ENCODE results near the gene SEC14L2.

SEC14L2 gene

GRCh38 chr22:30432520-30432919 lies 35.7 kb downstream of the SEC14L2 start:
- no peak overlapping the region for H3K4me3 ChIP-seq (replicated peaks; ENCODE audit: low read depth, low read length)
- DNase-seq (ENCODE audit: extremely low read depth, low read depth), result no peak
- no peak for TF ChIP-seq CTCF (IDR thresholded peaks at IDR 0.05; ENCODE audit: low read depth, low read length, missing control alignments)

- H3K4me3 ChIP-seq (replicated peaks; ENCODE audit: low read depth, low read length), result no peak overlapping the region
- no peak for TF ChIP-seq CTCF (IDR thresholded peaks at IDR 0.05; ENCODE audit: low read depth, low read length, missing control alignments)
- DNase-seq (ENCODE audit: extremely low read depth, low read depth), result no peak
Measured at GRCh38 chr22:30433227-30433626, 36.4 kb downstream of the SEC14L2 start.

- no peak for TF ChIP-seq CTCF (IDR thresholded peaks at IDR 0.05; ENCODE audit: low read depth, low read length, missing control alignments)
Measured at GRCh38 chr22:30433773-30434172, 37.0 kb downstream of the SEC14L2 start.

GRCh38 chr22:30434843-30435242 lies 38.0 kb downstream of the SEC14L2 start:
- no peak for TF ChIP-seq CTCF (IDR thresholded peaks at IDR 0.05; ENCODE audit: low read depth, low read length, missing control alignments)
- DNase-seq (ENCODE audit: extremely low read depth, low read depth), result no peak
- no peak overlapping the region for H3K4me3 ChIP-seq (replicated peaks; ENCODE audit: low read depth, low read length)

More at GRCh38 chr22:30433773-30434172, 37.0 kb downstream of the SEC14L2 start:
- H3K4me3 ChIP-seq (replicated peaks; ENCODE audit: low read depth, low read length), result no peak overlapping the region
- no peak for DNase-seq (ENCODE audit: extremely low read depth, low read depth)

- H3K4me3 ChIP-seq (replicated peaks; ENCODE audit: low read depth, low read length), result no peak overlapping the region
- TF ChIP-seq CTCF (IDR thresholded peaks at IDR 0.05; ENCODE audit: low read depth, low read length, missing control alignments), result no peak
- no peak for DNase-seq (ENCODE audit: extremely low read depth, low read depth)
Measured at GRCh38 chr22:30435674-30436126, 38.9 kb downstream of the SEC14L2 start.

GRCh38 chr22:30436196-30436595 lies 39.4 kb downstream of the SEC14L2 start:
- TF ChIP-seq CTCF (IDR thresholded peaks at IDR 0.05; ENCODE audit: low read depth, low read length, missing control alignments), result no peak
- no peak overlapping the region for H3K4me3 ChIP-seq (replicated peaks; ENCODE audit: low read depth, low read length)
- no peak for DNase-seq (ENCODE audit: extremely low read depth, low read depth)

GRCh38 chr22:30438559-30438958 lies 41.7 kb downstream of the SEC14L2 start:
- no peak overlapping the region for H3K4me3 ChIP-seq (replicated peaks; ENCODE audit: low read depth, low read length)
- DNase-seq (ENCODE audit: extremely low read depth, low read depth), result no peak
- no peak for TF ChIP-seq CTCF (IDR thresholded peaks at IDR 0.05; ENCODE audit: low read depth, low read length, missing control alignments)

Data from HFF-Myc (cell line).